Amygdala (tissue), 56 donors: Measurements from ENCODE around the gene TMEM255A.
"Not testable (repeated sequence)": the region's sequence is repeated elsewhere in the genome, so short reads cannot be mapped to it uniquely, and the experiment has no call there.

Experiments used
- DNase-seq, 56 donors: peaks; one replicate each; lab custom pipeline; 2025; lab: John Stamatoyannopoulos, UW

Gene TMEM255A

GRCh38 chrX:120310861-120311726 is at the start of gene TMEM255A:
Gene TMEM255A, minus strand, starts transcription at chrX:120311461. Its CDS starts 152 bp downstream, at chrX:120311309.
- DNase-seq: peak in 43 of 56 donors; percentile 1 to 56 (median 16)

- DNase-seq: peak in 22 of 56 donors; percentile 0 to 40 (median 8)
These were observed 47.6 kb upstream of the TMEM255A start for GRCh38 chrX:120358737-120359456.

- DNase-seq: no peak
These were observed 45.9 kb upstream of the TMEM255A start for GRCh38 chrX:120357186-120357585.

- DNase-seq: no peak
These were observed 44.8 kb upstream of the TMEM255A start for GRCh38 chrX:120356084-120356483.

- DNase-seq: no peak
These were observed 39.3 kb upstream of the TMEM255A start for GRCh38 chrX:120350450-120351138.

- DNase-seq: not testable (repeated sequence)
These were observed 33.3 kb upstream of the TMEM255A start for GRCh38 chrX:120344566-120344965.

- no peak for DNase-seq
These were observed 25.6 kb upstream of the TMEM255A start for GRCh38 chrX:120336899-120337298.

- no peak for DNase-seq
These were observed 24.0 kb upstream of the TMEM255A start for GRCh38 chrX:120335289-120335688.

- DNase-seq: no peak
These were observed 23.3 kb upstream of the TMEM255A start for GRCh38 chrX:120334603-120335002.

GRCh38 chrX:120334151-120334550 is 22.9 kb upstream of the TMEM255A start:
- no peak for DNase-seq

GRCh38 chrX:120332394-120332793 is 21.1 kb upstream of the TMEM255A start:
- no peak for DNase-seq

GRCh38 chrX:120331116-120331515 is 19.9 kb upstream of the TMEM255A start:
- no peak for DNase-seq

GRCh38 chrX:120321520-120322281 is 10.4 kb upstream of the TMEM255A start:
- no peak for DNase-seq

GRCh38 chrX:120318411-120318810 is 7.2 kb upstream of the TMEM255A start:
- no peak for DNase-seq

- no peak for DNase-seq
These were observed 5.5 kb upstream of the TMEM255A start for GRCh38 chrX:120316587-120317283.

- no peak for DNase-seq
These were observed 4.5 kb upstream of the TMEM255A start for GRCh38 chrX:120315776-120316175.

- DNase-seq: no peak
These were observed 434 bp upstream of the TMEM255A start for GRCh38 chrX:120311727-120312063.

GRCh38 chrX:120309873-120310705 is 1.2 kb downstream of the TMEM255A start:
- peak in 2 of 56 donors; percentile 1 to 2 for DNase-seq
